Peyer's patch (tissue), 4 donors: ENCODE measurements around the gene RUNX1.

Source experiments
- CTCF ChIP-seq, 6 experiments: fragments of 450-650 bp in 4 of 6; fragments of 200-600 bp in 2 of 6; sonication (generic) in 1 of 6; IDR thresholded peaks; one replicate each; pipeline ENCODE4 v1.5.1; 2017 to 2019; ENCODE audit warnings: antibody characterized with exemption in 6 of 6, mild to moderate bottlenecking in 3 of 6, moderate library complexity in 1 of 6
- POLR2A ChIP-seq, 2 donors: fragments of 450-650 bp; IDR thresholded peaks; one replicate each; pipeline ENCODE4 v1.5.1; 2017; ENCODE audit warnings: antibody characterized with exemption in 2 of 2, mild to moderate bottlenecking in 2 of 2, moderate library complexity in 2 of 2

- TF ChIP-seq POLR2A (IDR thresholded peaks at IDR 0.05): no peak
- no peak for TF ChIP-seq CTCF (IDR thresholded peaks at IDR 0.05)
These were observed 3.7 kb upstream of the RUNX1 start for GRCh38 chr21:35052801-35053200.
